NCI-H1436 (cell line): Measurements from ENCODE around the gene TP53TG3E.
"Not testable (repeated sequence)": the region's sequence is repeated elsewhere in the genome, so short reads cannot be mapped to it uniquely, and the experiment has no call there.

Experiments used
- DNase-seq: peaks from one replicate; lab custom pipeline; 2025; lab: John Stamatoyannopoulos, UW

Gene TP53TG3E

GRCh38 chr16:33304006-33304405 is at the start of gene TP53TG3E:
TSS of gene TP53TG3E (plus strand) at chr16:33304306. CDS start at chr16:33304374, 68 bp downstream.
- DNase-seq = not testable (repeated sequence)

GRCh38 chr16:33336226-33337012 is 32.3 kb downstream of the TP53TG3E start:
- not testable (repeated sequence) for DNase-seq

GRCh38 chr16:33337627-33338542 is 33.8 kb downstream of the TP53TG3E start:
- DNase-seq = not testable (repeated sequence)

- not testable (repeated sequence) for DNase-seq
Observed at GRCh38 chr16:33338543-33338951, 34.4 kb downstream of the TP53TG3E start.

GRCh38 chr16:33339093-33340061 is 35.3 kb downstream of the TP53TG3E start:
- not testable (repeated sequence) for DNase-seq
